D721Med (cell line): ENCODE results near the gene STK32B.

Experiments
- DNase-seq: peaks from one replicate; pipeline ENCODE4 v3.0.0; 2011; ENCODE audit warnings: low spot score; ENCODE audit not compliant: insufficient read length
- FAIRE-seq: peaks from 2 replicates; lab custom pipeline; 2011; peaks lifted over from hg19 to GRCh38; lab: Jason Lieb, UNC
- CTCF ChIP-seq: IDR thresholded peaks from 2 replicates; pipeline ENCODE4 v1.5.1; 2012; ENCODE audit warnings: mild to moderate bottlenecking, control low read depth; ENCODE audit not compliant: insufficient read depth; ENCODE audit errors: missing control alignments

The STK32B gene

DNA sequence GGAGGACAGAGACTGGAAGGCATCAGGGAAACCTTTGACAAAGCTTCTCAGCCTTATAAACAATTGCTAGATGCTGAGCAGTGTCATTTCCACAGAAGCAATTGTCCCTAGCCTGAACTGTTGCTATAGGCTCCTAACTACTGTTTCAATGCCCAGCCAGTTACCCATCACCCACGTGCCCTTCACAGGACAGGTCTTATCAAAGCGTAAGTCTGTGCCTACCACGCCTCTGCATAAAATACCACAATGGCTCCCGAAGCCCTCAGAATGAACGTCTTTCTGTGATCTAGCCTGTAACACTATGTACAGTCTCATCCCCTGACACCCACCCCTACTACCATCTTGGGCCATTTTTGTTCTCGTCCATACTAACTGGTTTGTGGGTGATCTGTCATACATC, 134.3 kb downstream of the STK32B start:
- TF ChIP-seq CTCF = no peak
- FAIRE-seq (no peak), DNase-seq (no peak)

GRCh38 chr4:5186271-5187064, 135.2 kb downstream of the STK32B start:
- no peak for TF ChIP-seq CTCF
- DNase-seq (no peak), FAIRE-seq (no peak)

DNA sequence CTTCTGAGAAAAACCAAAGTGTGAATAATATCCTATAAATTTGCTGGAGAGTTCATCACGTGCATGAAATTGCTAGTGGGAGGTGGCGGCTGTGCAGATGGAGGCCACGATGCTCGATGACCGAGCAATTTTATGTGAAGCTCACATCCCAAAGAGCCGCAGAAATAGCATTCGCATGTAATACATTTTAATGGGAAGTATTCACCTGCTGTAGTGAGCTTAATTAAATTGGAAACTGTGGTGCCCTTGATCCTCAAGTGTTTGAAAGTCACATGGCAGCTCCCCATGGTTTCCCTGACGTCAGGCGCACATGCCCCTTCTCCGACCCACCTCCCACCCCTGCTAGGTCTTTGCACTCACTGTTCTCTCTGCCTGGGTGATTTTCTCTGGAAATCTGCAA, 136.8 kb downstream of the STK32B start:
- TF ChIP-seq CTCF = no peak
- FAIRE-seq (no peak), DNase-seq (no peak)

- no peak for FAIRE-seq
- DNase-seq = no peak
- TF ChIP-seq CTCF = no peak
Measured at GRCh38 chr4:5191831-5192230, 140.6 kb downstream of the STK32B start.

DNA sequence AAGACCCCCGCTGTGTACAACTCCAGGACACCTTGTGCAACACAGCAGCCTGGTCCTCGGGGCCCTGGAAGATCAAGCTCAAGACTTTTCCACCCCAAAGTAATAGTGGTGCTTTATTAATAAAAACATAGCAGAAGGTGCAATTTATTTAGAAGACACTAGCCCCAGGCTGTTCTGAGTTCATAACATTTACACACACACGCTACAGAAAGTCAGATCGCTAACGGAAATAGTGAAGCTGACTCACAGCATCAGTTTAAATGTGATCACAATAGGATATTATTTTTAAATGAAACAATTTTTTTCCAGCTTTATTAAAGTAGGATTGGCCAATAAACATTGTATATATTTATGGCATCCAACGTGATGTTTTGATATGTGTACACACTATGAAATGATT, 141.0 kb downstream of the STK32B start:
- TF ChIP-seq CTCF = no peak
- FAIRE-seq = no peak
- no peak for DNase-seq

- FAIRE-seq = no peak
- no peak for TF ChIP-seq CTCF
- DNase-seq = no peak
Measured at GRCh38 chr4:5192678-5193077, 141.4 kb downstream of the STK32B start.
